Measurements from ENCODE around the gene RNPEPL1.

Gene RNPEPL1

GRCh38 chr2:240627736-240628506 lies 59.6 kb downstream of the RNPEPL1 start:
- Histone ChIP-seq H3K9me3 (ENCODE audit: low read depth, low read length) (no peaks in the 10 kb centered on the region), H3K27ac (no peak overlapping the region), H3K36me3 (ENCODE audit: insufficient read depth, low read length) (no peaks in the 10 kb centered on the region), H3K9ac (ENCODE audit: insufficient read length) (no peak overlapping the region), H3K4me3 (no peak overlapping the region)
- TF ChIP-seq FOXP2 (optimal IDR thresholded peaks at IDR 0.05; ENCODE audit: control extremely low read depth, extremely low read length, insufficient read depth): no peak
- TF ChIP-seq EZH2 (IDR thresholded peaks at IDR 0.05): no peak
- TF ChIP-seq POLR2AphosphoS5 (IDR thresholded peaks at IDR 0.05; ENCODE audit: borderline replicate concordance, low read depth, low read length): no peak
- no peak for DNase-seq (ENCODE audit: low read depth, low spot score)

- no peak overlapping the region for H3K27ac ChIP-seq
- no peak overlapping the region for H3K4me3 ChIP-seq
Observed at GRCh38 chr2:240628507-240628807, 60.2 kb downstream of the RNPEPL1 start.

DNA sequence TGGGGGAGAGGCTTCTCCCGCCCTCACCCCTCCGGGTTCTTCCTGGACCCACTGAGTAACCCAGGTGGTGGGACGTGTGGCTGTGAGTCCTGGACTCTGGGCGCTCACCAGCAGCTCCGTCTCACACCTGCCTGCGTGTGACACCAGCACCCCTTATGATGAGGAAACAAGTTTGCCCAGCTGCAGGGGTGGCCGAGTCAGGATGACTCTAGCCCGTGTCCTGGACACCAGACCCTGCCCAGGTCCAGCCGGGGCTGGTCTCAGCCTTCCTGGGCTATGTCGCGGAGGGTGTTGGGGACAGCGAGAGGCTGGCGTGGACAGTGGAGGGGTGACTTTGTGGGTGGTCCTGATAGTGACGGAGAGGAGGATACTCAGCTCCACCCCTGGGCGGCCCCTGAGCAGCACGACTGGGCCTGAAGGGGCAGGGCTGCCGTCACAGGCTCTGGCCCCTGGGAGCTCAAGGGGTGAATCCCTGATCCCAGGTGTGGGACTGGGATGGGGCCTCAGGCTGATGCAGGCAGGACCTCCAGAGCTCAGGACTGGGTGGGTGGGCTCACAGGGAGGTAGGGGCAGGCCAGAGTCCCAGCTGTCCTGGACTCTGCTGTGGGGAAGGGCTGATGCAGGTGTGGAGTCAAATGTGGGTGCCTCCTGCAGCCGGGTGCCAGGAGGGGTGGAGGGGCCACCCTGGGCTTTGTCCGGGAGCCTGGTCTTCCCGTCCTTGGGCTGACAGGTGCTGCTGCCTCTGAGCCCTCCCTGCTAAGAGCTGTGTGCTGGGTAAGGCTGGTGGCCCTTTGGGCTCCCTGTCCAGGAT lies 60.7 kb downstream of the RNPEPL1 start:
- Histone ChIP-seq H3K36me3 (ENCODE audit: insufficient read depth, low read length) (no peaks in the 10 kb centered on the region), H3K4me3 (no peak overlapping the region), H3K9me3 (ENCODE audit: low read depth, low read length) (no peaks in the 10 kb centered on the region), H3K27ac (no peak overlapping the region), H3K9ac (ENCODE audit: insufficient read length) (no peak overlapping the region)
- no peak for DNase-seq (ENCODE audit: low read depth, low spot score)
- no peak for TF ChIP-seq EZH2 (IDR thresholded peaks at IDR 0.05)
- no peak for TF ChIP-seq FOXP2 (optimal IDR thresholded peaks at IDR 0.05; ENCODE audit: control extremely low read depth, extremely low read length, insufficient read depth)

More at GRCh38 chr2:240628507-240628807, 60.2 kb downstream of the RNPEPL1 start:
- TF ChIP-seq EZH2 (IDR thresholded peaks at IDR 0.05): no peak
- TF ChIP-seq FOXP2 (optimal IDR thresholded peaks at IDR 0.05; ENCODE audit: control extremely low read depth, extremely low read length, insufficient read depth): no peak
- no peak for TF ChIP-seq POLR2AphosphoS5 (IDR thresholded peaks at IDR 0.05; ENCODE audit: borderline replicate concordance, low read depth, low read length)
- Histone ChIP-seq H3K36me3 (ENCODE audit: insufficient read depth, low read length) (no peaks in the 10 kb centered on the region), H3K9ac (ENCODE audit: insufficient read length) (no peak overlapping the region), H3K9me3 (ENCODE audit: low read depth, low read length) (no peaks in the 10 kb centered on the region)
- no peak for DNase-seq (ENCODE audit: low read depth, low spot score)

GRCh38 chr2:240629619-240629967 lies 61.3 kb downstream of the RNPEPL1 start:
- Histone ChIP-seq H3K9ac (ENCODE audit: insufficient read length) (no peak overlapping the region), H3K27ac (no peak overlapping the region), H3K9me3 (ENCODE audit: low read depth, low read length) (no peaks in the 10 kb centered on the region), H3K36me3 (ENCODE audit: insufficient read depth, low read length) (no peaks in the 10 kb centered on the region), H3K4me3 (no peak overlapping the region)
- DNase-seq (ENCODE audit: low read depth, low spot score): no peak
- no peak for TF ChIP-seq FOXP2 (optimal IDR thresholded peaks at IDR 0.05; ENCODE audit: control extremely low read depth, extremely low read length, insufficient read depth)
- no peak for TF ChIP-seq EZH2 (IDR thresholded peaks at IDR 0.05)
- no peak for TF ChIP-seq POLR2AphosphoS5 (IDR thresholded peaks at IDR 0.05; ENCODE audit: borderline replicate concordance, low read depth, low read length)

DNA sequence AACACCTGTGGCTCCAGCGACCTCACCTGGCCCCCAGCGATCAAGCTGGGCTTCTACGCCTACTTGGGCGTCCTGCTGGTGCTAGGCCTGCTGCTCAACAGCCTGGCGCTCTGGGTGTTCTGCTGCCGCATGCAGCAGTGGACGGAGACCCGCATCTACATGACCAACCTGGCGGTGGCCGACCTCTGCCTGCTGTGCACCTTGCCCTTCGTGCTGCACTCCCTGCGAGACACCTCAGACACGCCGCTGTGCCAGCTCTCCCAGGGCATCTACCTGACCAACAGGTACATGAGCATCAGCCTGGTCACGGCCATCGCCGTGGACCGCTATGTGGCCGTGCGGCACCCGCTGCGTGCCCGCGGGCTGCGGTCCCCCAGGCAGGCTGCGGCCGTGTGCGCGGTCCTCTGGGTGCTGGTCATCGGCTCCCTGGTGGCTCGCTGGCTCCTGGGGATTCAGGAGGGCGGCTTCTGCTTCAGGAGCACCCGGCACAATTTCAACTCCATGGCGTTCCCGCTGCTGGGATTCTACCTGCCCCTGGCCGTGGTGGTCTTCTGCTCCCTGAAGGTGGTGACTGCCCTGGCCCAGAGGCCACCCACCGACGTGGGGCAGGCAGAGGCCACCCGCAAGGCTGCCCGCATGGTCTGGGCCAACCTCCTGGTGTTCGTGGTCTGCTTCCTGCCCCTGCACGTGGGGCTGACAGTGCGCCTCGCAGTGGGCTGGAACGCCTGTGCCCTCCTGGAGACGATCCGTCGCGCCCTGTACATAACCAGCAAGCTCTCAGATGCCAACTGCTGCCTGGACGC lies 61.9 kb downstream of the RNPEPL1 start:
- Histone ChIP-seq H3K4me3 (no peak overlapping the region), H3K36me3 (ENCODE audit: insufficient read depth, low read length) (no peaks in the 10 kb centered on the region), H3K9me3 (ENCODE audit: low read depth, low read length) (no peaks in the 10 kb centered on the region), H3K9ac (ENCODE audit: insufficient read length) (no peak overlapping the region), H3K27ac (no peak overlapping the region)
- no peak for TF ChIP-seq POLR2AphosphoS5 (IDR thresholded peaks at IDR 0.05; ENCODE audit: borderline replicate concordance, low read depth, low read length)
- no peak for TF ChIP-seq EZH2 (IDR thresholded peaks at IDR 0.05)
- TF ChIP-seq FOXP2 (optimal IDR thresholded peaks at IDR 0.05; ENCODE audit: control extremely low read depth, extremely low read length, insufficient read depth): no peak
- no peak for DNase-seq (ENCODE audit: low read depth, low spot score)

All from SK-N-MC (cell line).